Adipocyte (in vitro differentiated cells): ENCODE measurements around the gene IER2.
"Not testable (repeated sequence)": the region's sequence is repeated elsewhere in the genome, so short reads cannot be mapped to it uniquely, and the experiment has no call there.

Source experiments
- DNase-seq: peaks from one replicate; pipeline ENCODE4 v3.0.0-alpha.2; 2015; ENCODE audit warnings: low read depth
- H3K27me3 ChIP-seq: replicated peaks from 2 replicates; pipeline ENCODE4 v1.7.0; 2013; ENCODE audit warnings: mild to moderate bottlenecking, low read length, moderate library complexity; ENCODE audit not compliant: control insufficient read depth, insufficient read depth
- H3K36me3 ChIP-seq: 2 replicates; pipeline ENCODE4 v1.7.0; 2013; ENCODE audit warnings: low read length, mild to moderate bottlenecking, moderate library complexity; ENCODE audit not compliant: control insufficient read depth, insufficient read depth, severe bottlenecking
- H3K4me1 ChIP-seq: 2 replicates; pipeline ENCODE4 v1.7.0; 2013; ENCODE audit warnings: mild to moderate bottlenecking, low read length, moderate library complexity; ENCODE audit not compliant: control insufficient read depth, insufficient read depth
- H3K4me3 ChIP-seq: 2 replicates; pipeline ENCODE4 v1.7.0; 2013; ENCODE audit warnings: mild to moderate bottlenecking, low read length, moderate library complexity
- H3K9ac ChIP-seq: 2 replicates; pipeline ENCODE4 v1.7.0; 2013; ENCODE audit warnings: mild to moderate bottlenecking, low read length, moderate library complexity
- H3K9me3 ChIP-seq: 2 replicates; pipeline ENCODE4 v1.7.0; 2013; ENCODE audit warnings: mild to moderate bottlenecking, low read length, moderate library complexity; ENCODE audit not compliant: control insufficient read depth

IER2 gene

GRCh38 chr19:13198634-13199033, 48.4 kb downstream of the IER2 start:
- H3K27me3 ChIP-seq = no peaks in the 10 kb centered on the region
- no peak overlapping the region for H3K9ac ChIP-seq
- DNase-seq = no peak
- H3K4me1 ChIP-seq = no peaks in the 10 kb centered on the region
- H3K4me3 ChIP-seq = no peak overlapping the region
- H3K36me3 ChIP-seq = no peaks in the 10 kb centered on the region
- no peaks in the 10 kb centered on the region for H3K9me3 ChIP-seq

- H3K4me1 ChIP-seq, DNase-seq, H3K27me3 ChIP-seq, H3K4me3 ChIP-seq, H3K9me3 ChIP-seq, H3K9ac ChIP-seq, H3K36me3 ChIP-seq: not testable (repeated sequence)
Measured at GRCh38 chr19:13202112-13202511, 51.9 kb downstream of the IER2 start.
